Spleen (tissue), 11 donors: ENCODE measurements around the gene CNOT6. TPM values are rescaled to one million over a fixed set of nuclear protein-coding genes. Genes with fewer than 3 reads are reported as not detected.

ENCODE experiments used
- DNase-seq: peaks from one replicate; pipeline ENCODE4 v3.0.0-alpha.2; 2020
- H3K27ac ChIP-seq, 8 donors: fragments of 200-600 bp; sonication (generic) in 7 of 8; 1 replicate in 4 of 8; 2 replicates in 4 of 8; pipeline versions ENCODE4 v1.5.0 to v1.8.0; 2016 to 2021; ENCODE audit warnings: inconsistent platforms in 4 of 8, mild to moderate bottlenecking in 4 of 8, moderate library complexity in 1 of 8
- H3K27me3 ChIP-seq, 7 donors: fragments of 200-600 bp; sonication (generic) in 6 of 7; replicated peaks in 1 of 7; 1 replicate in 4 of 7; 2 replicates in 3 of 7; pipeline versions ENCODE4 v1.5.0 to v1.8.0; 2016 to 2021; ENCODE audit warnings: inconsistent platforms in 3 of 7, mild to moderate bottlenecking in 1 of 7
- H3K36me3 ChIP-seq, 6 donors: fragments of 200-600 bp; sonication (generic) in 5 of 6; 1 replicate in 4 of 6; 2 replicates in 2 of 6; pipeline versions ENCODE4 v1.5.0 to v1.8.0; 2016 to 2021; ENCODE audit warnings: inconsistent platforms in 2 of 6
- H3K4me1 ChIP-seq, 6 donors: fragments of 200-600 bp; sonication (generic) in 5 of 6; 1 replicate in 3 of 6; 2 replicates in 3 of 6; pipeline versions ENCODE4 v1.5.0 to v1.8.0; 2016 to 2021; ENCODE audit warnings: inconsistent platforms in 3 of 6
- H3K4me3 ChIP-seq, 8 donors: fragments of 200-600 bp; sonication (generic) in 7 of 8; 1 replicate in 4 of 8; 2 replicates in 4 of 8; pipeline versions ENCODE4 v1.5.0 to v1.8.0; 2016 to 2021; ENCODE audit warnings: inconsistent platforms in 4 of 8, mild to moderate bottlenecking in 4 of 8, moderate library complexity in 2 of 8
- H3K9me3 ChIP-seq, 8 donors: fragments of 200-600 bp; sonication (generic) in 7 of 8; 1 replicate in 4 of 8; 2 replicates in 4 of 8; pipeline versions ENCODE4 v1.5.0 to v1.8.0; 2016 to 2021; ENCODE audit warnings: inconsistent platforms in 4 of 8
- CTCF ChIP-seq, 11 experiments: fragments of 200-600 bp in 7 of 11; fragments of 450-650 bp in 4 of 11; sonication (generic) in 4 of 11; IDR thresholded peaks in 8 of 11; conservative IDR thresholded peaks in 3 of 11; 1 replicate in 7 of 11; 2 replicates in 4 of 11; pipeline versions ENCODE4 v1.4.0 to v1.8.0; 2016 to 2021; ENCODE audit warnings: antibody characterized with exemption in 11 of 11, inconsistent platforms in 4 of 11, mild to moderate bottlenecking in 1 of 11
- POLR2A ChIP-seq, 3 donors: fragments of 450-650 bp; IDR thresholded peaks; one replicate each; pipeline ENCODE4 v1.5.1; 2017; ENCODE audit warnings: antibody characterized with exemption in 3 of 3, mild to moderate bottlenecking in 1 of 3
- POLR2AphosphoS5 ChIP-seq, 3 donors: sonication (generic); formaldehyde crosslinking; IDR thresholded peaks; one replicate each; pipeline ENCODE4 v1.5.1; 2017; ENCODE audit warnings: antibody characterized with exemption in 3 of 3
- WGBS, 5 donors: extraction: QIAGEN DNeasy Blood & Tissue Kit in 3 of 5; methylation state at CpG; one replicate each; pipeline versions ENCODE4 v1.1.5 to v1.1.7; 2013 to 2018; 5-methylcytosine and 5-hydroxymethylcytosine counted together
- intact Hi-C: fragments of 100-400 bp; cut with DNase I; formaldehyde crosslinking; loops from one replicate; pipeline ENCODE4 v1.15.0; 2023; ENCODE audit warnings: low total_unique reads
- polyA plus RNA-seq, 3 donors: library from polyadenylated mRNA; stranded (reverse); fragments of 200-250 nt; gene quantifications; one replicate each; pipeline ENCODE4 v1.2.1, GENCODE V29; 2013
- total RNA-seq, 7 donors: library from RNA; depleted of rRNA in 3 of 7; stranded (reverse); fragments of >200 nt in 3 of 7; fragmentation: NEBNext Ultra II Directional in 4 of 7; extraction: Animal tissue kit (Norgen Biotek cat#: 25700) in 4 of 7; gene quantifications; one replicate each; pipeline versions ENCODE4 v1.1.0 to v1.2.1, GENCODE V29; 2016 to 2021
- donor health status: healthy with polysubstance abuse.
- donor health status: DM: no; HTN: no; CAD: no; lungs with moderate emphysema.
- donor health status: DM: no; HTN: no; CAD: no.
- donor health status: Bipolar disorder and iron deficiency.
- donor health status: healthy.
- donor health status: DM: no; HTN: no; CAD: no.
- donor health status: DM: yes; HTN: yes; CAD: no.

The CNOT6 gene
- total and polyA plus RNA-seq, 10 donors, result 5.5 to 26.5 (median 21.6) TPM

GRCh38 chr5:180487556-180487955 lies 6.6 kb upstream of the CNOT6 start:
- Histone ChIP-seq H3K27me3 (no peaks in the 10 kb centered on the region), H3K27ac (no peak overlapping the region), H3K9me3 (no peaks in the 10 kb centered on the region), H3K36me3 (no peaks in the 10 kb centered on the region), H3K4me1 (no peaks in the 10 kb centered on the region), H3K4me3 (no peak overlapping the region)
- no peak for DNase-seq
- intact Hi-C loops, result no loop called here
- TF ChIP-seq POLR2A (IDR thresholded peaks at IDR 0.05) (no peak), POLR2AphosphoS5 (IDR thresholded peaks at IDR 0.05) (no peak), CTCF (IDR thresholded peaks at IDR 0.05 in 8 of 11, conservative IDR thresholded peaks at IDR 0.05 in 3 of 11) (no peak)
- WGBS, 5 donors, result 90 to 99% (median 97%) methylated on average over 5 of the region's 5 CpGs

DNA sequence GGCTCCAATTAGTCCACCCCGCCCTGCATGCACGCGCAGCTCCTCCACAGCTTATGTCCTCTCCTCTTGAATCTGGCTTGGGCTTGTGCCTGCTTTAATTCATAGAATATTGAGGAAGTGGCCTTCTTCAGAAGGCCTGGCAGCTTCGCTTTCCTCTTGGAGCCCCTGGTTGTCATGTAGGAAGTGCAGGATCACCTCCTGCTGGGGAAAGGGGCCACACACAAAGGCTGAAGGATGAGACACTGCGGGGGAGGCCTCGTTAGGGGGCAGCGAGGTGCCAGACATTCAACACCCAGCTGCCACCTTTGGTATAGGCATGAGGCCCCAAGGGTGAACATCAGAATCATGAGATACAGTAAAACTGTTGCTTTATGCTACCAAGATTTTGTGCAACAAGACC lies 2.7 kb upstream of the CNOT6 start:
- intact Hi-C loops, result no loop called here
- whole genome bisulfite sequencing, 5 donors, result 57 to 80% (median 69%) methylated on average over 4 to 7 of the region's 7 CpGs
- Histone ChIP-seq H3K27me3 (no peaks in the 10 kb centered on the region), H3K4me1 (peaks cover 17 to 28% (median 24%) of the 10 kb centered on the region in 6 donors), H3K27ac (no peak overlapping the region), H3K9me3 (no peaks in the 10 kb centered on the region), H3K4me3 (no peak overlapping the region), H3K36me3 (peaks cover 0 to 8% (median 0%) of the 10 kb centered on the region in 6 donors)
- TF ChIP-seq CTCF (IDR thresholded peaks at IDR 0.05 in 8 of 11, conservative IDR thresholded peaks at IDR 0.05 in 3 of 11), result no peak
- no peak for TF ChIP-seq POLR2AphosphoS5 (IDR thresholded peaks at IDR 0.05)
- no peak for TF ChIP-seq POLR2A (IDR thresholded peaks at IDR 0.05)
- no peak for DNase-seq

DNA sequence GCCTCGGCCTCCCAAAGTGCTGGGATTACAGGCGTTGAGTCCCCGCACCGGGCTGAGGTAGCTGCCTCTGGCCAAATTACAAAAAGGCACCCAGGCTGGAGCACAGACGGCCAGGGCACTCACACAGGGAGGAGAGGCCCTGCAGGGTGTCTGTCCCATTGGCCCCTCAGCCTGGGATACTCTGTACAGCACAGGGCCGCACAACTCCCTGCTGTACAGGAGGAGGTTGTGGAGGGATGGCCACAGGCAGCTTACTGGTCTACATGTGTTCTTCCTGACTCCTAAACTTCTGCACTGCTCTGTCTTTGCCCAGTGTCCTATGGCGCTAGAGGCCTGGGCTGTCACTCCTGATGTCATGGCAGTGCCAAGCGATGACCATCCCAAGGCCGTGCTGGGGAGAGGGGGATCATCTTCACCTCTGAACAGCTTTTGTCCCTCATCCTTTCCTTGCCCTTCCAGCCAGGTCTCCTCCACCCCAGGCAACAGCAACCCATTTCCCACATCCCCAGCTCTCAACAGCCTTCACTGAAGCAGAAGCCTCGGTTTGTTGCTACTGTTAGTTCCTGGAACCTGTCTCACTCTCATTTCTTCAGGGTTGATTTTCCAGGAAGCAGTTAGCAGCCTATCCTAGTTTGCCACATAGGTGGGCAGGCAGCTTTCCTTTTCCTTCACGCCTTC lies 1.8 kb upstream of the CNOT6 start:
- no peak for DNase-seq
- H3K9me3 ChIP-seq, result no peaks in the 10 kb centered on the region
- no peak overlapping the region for H3K4me3 ChIP-seq
- H3K27me3 ChIP-seq, result no peaks in the 10 kb centered on the region
- TF ChIP-seq POLR2A (IDR thresholded peaks at IDR 0.05), result no peak
- TF ChIP-seq POLR2AphosphoS5 (IDR thresholded peaks at IDR 0.05), result no peak
- TF ChIP-seq CTCF (IDR thresholded peaks at IDR 0.05 in 8 of 11, conservative IDR thresholded peaks at IDR 0.05 in 3 of 11), result no peak
- 92 to 95% (median 93%) methylated on average over 11 of the region's 11 CpGs for WGBS, 5 donors
- peaks cover 0 to 8% (median 0%) of the 10 kb centered on the region in 6 donors for H3K36me3 ChIP-seq
- intact Hi-C loops, result no loop called here
- peaks cover 19 to 37% (median 32%) of the 10 kb centered on the region in 6 donors for H3K4me1 ChIP-seq
- H3K27ac ChIP-seq, result no peak overlapping the region

GRCh38 chr5:180494510-180495181 lies 467 bp downstream of the CNOT6 start:
- no peaks in the 10 kb centered on the region for H3K27me3 ChIP-seq
- H3K9me3 ChIP-seq, result no peaks in the 10 kb centered on the region
- WGBS, 5 donors, result 0 to 1% (median 1%) methylated on average over 27 to 92 of the region's 92 CpGs
- H3K27ac ChIP-seq, result peak overlapping the region; percentile 86 to 98 (median 94)
- peak; percentile 90 for DNase-seq
- peaks cover 0 to 22% (median 0%) of the 10 kb centered on the region in 6 donors for H3K36me3 ChIP-seq
- peak in 1 of 3 donors; percentile 46 for TF ChIP-seq POLR2AphosphoS5 (IDR thresholded peaks at IDR 0.05)
- no peak for TF ChIP-seq POLR2A (IDR thresholded peaks at IDR 0.05)
- TF ChIP-seq CTCF (IDR thresholded peaks at IDR 0.05 in 8 of 11, conservative IDR thresholded peaks at IDR 0.05 in 3 of 11), result peak in 1 of 11 experiments; percentile 4
- intact Hi-C loops, result no loop called here
- H3K4me1 ChIP-seq, result peaks cover 23 to 60% (median 41%) of the 10 kb centered on the region in 6 donors
- H3K4me3 ChIP-seq, result peak overlapping the region; percentile 91 to 100 (median 96)
